Heart left ventricle (tissue), 13 donors: ENCODE data around the gene ROBO1.

Experiments used
- CTCF ChIP-seq, 12 donors: fragments of 200-600 bp; sonication (generic) in 4 of 12; IDR thresholded peaks; one replicate each; pipeline versions ENCODE4 v1.5.0 to v1.8.0; 2018 to 2022; ENCODE audit warnings: antibody characterized with exemption in 12 of 12, mild to moderate bottlenecking in 5 of 12
- POLR2A ChIP-seq, 2 donors: fragments of 450-650 bp; IDR thresholded peaks; one replicate each; pipeline ENCODE4 v1.6.1; 2017; ENCODE audit warnings: antibody characterized with exemption in 2 of 2, mild to moderate bottlenecking in 2 of 2, moderate library complexity in 2 of 2
- donor health status: ischemic (EF 13 %, LVEDD 7.1; RV severe dilation, severe dysfunction).
- donor health status: DM: no; HTN: yes; CAD: no.
- donor health status: DM: no; HTN: no; CAD: no.
- donor health status: ischemic (EF 25% LVEDD 6.9; RV normal size, moderate dysfunction).
- donor health status: ischemic (EF 25% LVEDD 5.7; RV mildly dilated, moderate dysfunction).
- donor health status: ischemic (EF 35%, LVEDD 5.7; RV mildly dilated, moderate dysfunction).
- donor health status: nonischemic (EF 11% LVEDD 7.7; RV severe dilation, severe dysfunction).
- donor health status: DM: yes; HTN: yes; CAD: no.
- donor health status: PGD.
- donor health status: ischemic (EF 29% LVEDD 5.4; RV normal size, mild dysfunction).
- donor health status: nonischemic (EF 23%, LVEDD 6.1; RV moderate dilation, normal function).

DNA sequence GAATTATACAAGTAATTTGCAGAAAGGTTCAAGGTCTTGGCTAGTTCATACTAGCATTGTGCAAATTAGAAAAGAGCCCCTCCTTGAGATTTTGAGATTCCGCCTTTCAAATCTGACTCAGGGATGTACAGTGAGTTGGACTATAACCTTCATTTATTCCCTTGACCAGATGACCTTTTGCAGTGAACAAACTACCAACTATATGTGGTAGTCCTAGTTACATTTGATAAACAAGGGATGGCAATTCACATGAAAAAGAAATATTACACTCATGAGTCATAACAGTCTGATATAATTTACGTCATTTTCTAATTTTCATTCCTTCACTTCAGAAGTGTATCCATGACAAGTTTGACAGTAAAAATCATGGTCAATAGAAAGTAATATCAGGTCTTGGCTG is 860.4 kb downstream of the ROBO1 start:
- TF ChIP-seq POLR2A (IDR thresholded peaks at IDR 0.05) = no peak
- TF ChIP-seq CTCF (IDR thresholded peaks at IDR 0.05) = no peak
